Panc1 (cell line): ENCODE data around the gene LYZL1. TPM values are rescaled to one million over a fixed set of nuclear protein-coding genes. Genes with fewer than 3 reads are reported as not detected.
"Not testable (repeated sequence)": the region's sequence is repeated elsewhere in the genome, so short reads cannot be mapped to it uniquely, and the experiment has no call there.

Experiments
- ATAC-seq: fragments of 200-7000 bp; cut with Tn5 transposase; 2 replicates; pipeline ENCODE4 v1.9.1; 2020; ENCODE audit warnings: mild to moderate bottlenecking, moderate library complexity
- BruUV-seq: library from RNA; stranded (reverse); fragments of 400-500 nt; replicated peaks from 2 replicates; lab custom pipeline; 2021; lab: Mats Ljungman, UMichigan
- CTCF ChIA-PET: fragments of 300-600 bp; sonication (Branson Sonifier 250); formaldehyde crosslinking; loops from one replicate; lab custom pipeline; 2022; ENCODE audit warnings: antibody characterized with exemption; lab: Charles Lee
- POLR2A ChIA-PET: fragments of 300-600 bp; sonication (Branson Sonifier 250); formaldehyde crosslinking; loops from one replicate; lab custom pipeline; 2022; ENCODE audit warnings: antibody characterized with exemption; lab: Charles Lee
- DNase-seq: peaks from one replicate; pipeline ENCODE4 v3.0.0-alpha.2; 2010; ENCODE audit warnings: low read depth, low spot score
- H3K27ac ChIP-seq: 2 replicates; pipeline ENCODE4 v1.5.1; 2011; ENCODE audit warnings: mild to moderate bottlenecking, low read length, inconsistent platforms
- H3K27me3 ChIP-seq: fragments of 200-500 bp; sonication (Bioruptor generic); 2 replicates; pipeline ENCODE4 v1.6.0; 2014; ENCODE audit warnings: low read length, inconsistent platforms; ENCODE audit not compliant: control insufficient read depth, insufficient read depth
- H3K36me3 ChIP-seq: fragments of 200-500 bp; sonication (Bioruptor generic); 2 replicates; pipeline ENCODE4 v1.5.1; 2014; ENCODE audit warnings: inconsistent platforms, mild to moderate bottlenecking, low read length, moderate library complexity; ENCODE audit not compliant: control insufficient read depth, insufficient read depth
- H3K4me1 ChIP-seq: 2 replicates; pipeline ENCODE4 v1.5.1; 2011; ENCODE audit warnings: inconsistent platforms, mild to moderate bottlenecking, low read length, moderate library complexity; ENCODE audit not compliant: control insufficient read depth, insufficient read depth
- H3K4me3 ChIP-seq, 2 experiments: 2 replicates each; pipeline ENCODE4 v1.5.1; 2011 to 2012; ENCODE audit warnings: low read depth in 2 of 2, low read length in 2 of 2, mild to moderate bottlenecking in 2 of 2, inconsistent platforms in 1 of 2, moderate library complexity in 1 of 2
- H3K9me3 ChIP-seq: fragments of 200-500 bp; sonication (Bioruptor generic); 2 replicates; pipeline ENCODE4 v1.5.1; 2014; ENCODE audit warnings: low read depth, mild to moderate bottlenecking, inconsistent platforms, low read length, moderate library complexity; ENCODE audit not compliant: control insufficient read depth, insufficient read depth
- POLR2AphosphoS5 ChIP-seq: IDR thresholded peaks from 2 replicates; pipeline ENCODE4 v1.6.1; 2012; ENCODE audit warnings: mild to moderate bottlenecking, low read depth, low read length, moderate library complexity
- SIN3A ChIP-seq: IDR thresholded peaks from 2 replicates; pipeline ENCODE4 v1.6.1; 2012; ENCODE audit warnings: low read depth, mild to moderate bottlenecking, low read length, moderate library complexity, borderline replicate concordance; ENCODE audit not compliant: insufficient read depth
- TCF7L2 ChIP-seq: IDR thresholded peaks from 2 replicates; pipeline ENCODE4 v1.6.1; 2011; ENCODE audit warnings: mild to moderate bottlenecking, low read depth, low read length, inconsistent platforms
- in situ Hi-C: cut with HindIII; loops from 2 replicates; pipeline ENCODE4 v1.10.0; 2016; ENCODE audit warnings: low sequenced_read_pairs, low pct_unique_long_range_greater_than_20kb
- intact Hi-C: fragments of 100-400 bp; cut with micrococcal nuclease; formaldehyde crosslinking; loops from one replicate; pipeline ENCODE4 v1.10.0; 2022; ENCODE audit not compliant: unreplicated experiment
- total RNA-seq: library from RNA; stranded (reverse); gene quantifications from one replicate; pipeline ENCODE4 v1.2.1, GENCODE V29; 2021; ENCODE audit not compliant: unreplicated experiment
- TF ChIP-seq, protein P1 (sequence below), 2 experiments: IDR thresholded peaks; 2 replicates each; pipeline ENCODE4 v1.6.1; 2011 to 2012; ENCODE audit warnings: low read depth in 2 of 2, control low read depth in 1 of 2, low read length in 1 of 2, mild to moderate bottlenecking in 1 of 2, moderate library complexity in 1 of 2; ENCODE audit not compliant: insufficient read depth in 1 of 2
- TF ChIP-seq, protein P2 (sequence below): fragments of 450-650 bp; IDR thresholded peaks from 2 replicates; pipeline ENCODE4 v1.5.1; 2017; ENCODE audit warnings: mild to moderate bottlenecking

Gene LYZL1
- total RNA-seq, 1 experiment from 2014 or later = not detected

GRCh38 chr10:29285624-29286051 is 3.2 kb upstream of the LYZL1 start:
- no TSS peak for BruUV-seq
- in situ Hi-C loops = no loop called here
- CTCF ChIA-PET = no interaction called here

DNA sequence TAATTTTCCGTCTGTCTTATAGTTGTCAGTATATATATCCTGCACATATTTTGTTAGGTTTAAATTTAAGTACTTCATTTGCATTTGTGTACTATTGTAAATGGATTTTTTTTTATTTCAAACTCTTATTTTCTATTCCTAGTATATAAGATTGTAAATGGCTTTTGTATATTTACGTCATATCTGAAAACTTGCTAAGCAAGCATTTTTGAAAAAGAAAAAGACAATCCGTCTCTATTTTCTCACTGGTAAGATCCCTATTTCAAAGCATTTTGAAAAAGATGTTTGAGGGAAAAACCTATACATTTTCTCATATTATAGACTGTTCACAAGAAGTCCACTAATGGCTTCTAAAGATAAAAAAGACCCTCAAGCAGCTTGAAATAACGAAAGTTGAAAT is 1.2 kb upstream of the LYZL1 start:
- Histone ChIP-seq H3K4me1 (no peaks in the 10 kb centered on the region), H3K36me3 (no peaks in the 10 kb centered on the region), H3K27me3 (no peaks in the 10 kb centered on the region), H3K9me3 (no peaks in the 10 kb centered on the region), H3K27ac (no peak overlapping the region), H3K4me3 (no peak overlapping the region)
- ChIA-PET CTCF (no interaction called here), POLR2A (no interaction called here)
- in situ Hi-C loops = no loop called here
- DNase-seq (no peak), ATAC-seq (no peak)
- BruUV-seq = no TSS peak
- intact Hi-C loops = no loop called here
- no peak for TF ChIP-seq TCF7L2
- TF ChIP-seq, protein P1, sequence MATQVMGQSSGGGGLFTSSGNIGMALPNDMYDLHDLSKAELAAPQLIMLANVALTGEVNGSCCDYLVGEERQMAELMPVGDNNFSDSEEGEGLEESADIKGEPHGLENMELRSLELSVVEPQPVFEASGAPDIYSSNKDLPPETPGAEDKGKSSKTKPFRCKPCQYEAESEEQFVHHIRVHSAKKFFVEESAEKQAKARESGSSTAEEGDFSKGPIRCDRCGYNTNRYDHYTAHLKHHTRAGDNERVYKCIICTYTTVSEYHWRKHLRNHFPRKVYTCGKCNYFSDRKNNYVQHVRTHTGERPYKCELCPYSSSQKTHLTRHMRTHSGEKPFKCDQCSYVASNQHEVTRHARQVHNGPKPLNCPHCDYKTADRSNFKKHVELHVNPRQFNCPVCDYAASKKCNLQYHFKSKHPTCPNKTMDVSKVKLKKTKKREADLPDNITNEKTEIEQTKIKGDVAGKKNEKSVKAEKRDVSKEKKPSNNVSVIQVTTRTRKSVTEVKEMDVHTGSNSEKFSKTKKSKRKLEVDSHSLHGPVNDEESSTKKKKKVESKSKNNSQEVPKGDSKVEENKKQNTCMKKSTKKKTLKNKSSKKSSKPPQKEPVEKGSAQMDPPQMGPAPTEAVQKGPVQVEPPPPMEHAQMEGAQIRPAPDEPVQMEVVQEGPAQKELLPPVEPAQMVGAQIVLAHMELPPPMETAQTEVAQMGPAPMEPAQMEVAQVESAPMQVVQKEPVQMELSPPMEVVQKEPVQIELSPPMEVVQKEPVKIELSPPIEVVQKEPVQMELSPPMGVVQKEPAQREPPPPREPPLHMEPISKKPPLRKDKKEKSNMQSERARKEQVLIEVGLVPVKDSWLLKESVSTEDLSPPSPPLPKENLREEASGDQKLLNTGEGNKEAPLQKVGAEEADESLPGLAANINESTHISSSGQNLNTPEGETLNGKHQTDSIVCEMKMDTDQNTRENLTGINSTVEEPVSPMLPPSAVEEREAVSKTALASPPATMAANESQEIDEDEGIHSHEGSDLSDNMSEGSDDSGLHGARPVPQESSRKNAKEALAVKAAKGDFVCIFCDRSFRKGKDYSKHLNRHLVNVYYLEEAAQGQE (IDR thresholded peaks at IDR 0.05; ENCODE audit: insufficient read depth in 1 of 2, low read depth in 2 of 2, low read length in 1 of 2) = no peak
- TF ChIP-seq, protein P2, sequence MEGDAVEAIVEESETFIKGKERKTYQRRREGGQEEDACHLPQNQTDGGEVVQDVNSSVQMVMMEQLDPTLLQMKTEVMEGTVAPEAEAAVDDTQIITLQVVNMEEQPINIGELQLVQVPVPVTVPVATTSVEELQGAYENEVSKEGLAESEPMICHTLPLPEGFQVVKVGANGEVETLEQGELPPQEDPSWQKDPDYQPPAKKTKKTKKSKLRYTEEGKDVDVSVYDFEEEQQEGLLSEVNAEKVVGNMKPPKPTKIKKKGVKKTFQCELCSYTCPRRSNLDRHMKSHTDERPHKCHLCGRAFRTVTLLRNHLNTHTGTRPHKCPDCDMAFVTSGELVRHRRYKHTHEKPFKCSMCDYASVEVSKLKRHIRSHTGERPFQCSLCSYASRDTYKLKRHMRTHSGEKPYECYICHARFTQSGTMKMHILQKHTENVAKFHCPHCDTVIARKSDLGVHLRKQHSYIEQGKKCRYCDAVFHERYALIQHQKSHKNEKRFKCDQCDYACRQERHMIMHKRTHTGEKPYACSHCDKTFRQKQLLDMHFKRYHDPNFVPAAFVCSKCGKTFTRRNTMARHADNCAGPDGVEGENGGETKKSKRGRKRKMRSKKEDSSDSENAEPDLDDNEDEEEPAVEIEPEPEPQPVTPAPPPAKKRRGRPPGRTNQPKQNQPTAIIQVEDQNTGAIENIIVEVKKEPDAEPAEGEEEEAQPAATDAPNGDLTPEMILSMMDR = no peak
- no peak for TF ChIP-seq POLR2AphosphoS5
- TF ChIP-seq SIN3A = no peak

More at GRCh38 chr10:29285624-29286051, 3.2 kb upstream of the LYZL1 start:
- Histone ChIP-seq H3K9me3 (no peaks in the 10 kb centered on the region), H3K36me3 (no peaks in the 10 kb centered on the region), H3K27me3 (no peaks in the 10 kb centered on the region), H3K27ac (no peak overlapping the region), H3K4me1 (no peaks in the 10 kb centered on the region), H3K4me3 (no peak overlapping the region)
- POLR2A ChIA-PET = no interaction called here
- ATAC-seq = no peak
- intact Hi-C loops = no loop called here
- TF ChIP-seq, protein P2 = no peak
- TF ChIP-seq POLR2AphosphoS5 (no peak), SIN3A (no peak)
- DNase-seq = no peak

DNA sequence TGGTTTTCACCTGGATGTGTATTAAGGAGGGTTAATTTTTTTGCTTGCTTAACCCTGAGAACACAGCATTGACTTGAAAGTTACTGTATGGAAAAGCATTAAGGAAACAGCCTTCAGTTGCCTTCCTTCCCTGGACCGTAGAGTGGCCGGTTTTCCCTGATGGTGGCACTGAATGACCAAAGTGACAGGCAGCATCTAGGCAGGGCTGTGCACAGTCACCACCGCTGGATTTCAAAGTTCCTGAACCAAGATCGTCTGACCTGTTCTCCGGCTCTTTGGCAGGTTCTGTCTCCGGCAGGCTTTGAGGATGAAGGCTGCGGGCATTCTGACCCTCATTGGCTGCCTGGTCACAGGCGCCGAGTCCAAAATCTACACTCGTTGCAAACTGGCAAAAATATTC is 2.7 kb downstream of the LYZL1 start:
- BruUV-seq, in situ Hi-C loops, H3K27me3 ChIP-seq, intact Hi-C loops, H3K9me3 ChIP-seq, POLR2A ChIA-PET, H3K36me3 ChIP-seq, ATAC-seq, CTCF ChIA-PET, DNase-seq, H3K4me1 ChIP-seq, H3K4me3 ChIP-seq, H3K27ac ChIP-seq: not testable (repeated sequence)

DNA sequence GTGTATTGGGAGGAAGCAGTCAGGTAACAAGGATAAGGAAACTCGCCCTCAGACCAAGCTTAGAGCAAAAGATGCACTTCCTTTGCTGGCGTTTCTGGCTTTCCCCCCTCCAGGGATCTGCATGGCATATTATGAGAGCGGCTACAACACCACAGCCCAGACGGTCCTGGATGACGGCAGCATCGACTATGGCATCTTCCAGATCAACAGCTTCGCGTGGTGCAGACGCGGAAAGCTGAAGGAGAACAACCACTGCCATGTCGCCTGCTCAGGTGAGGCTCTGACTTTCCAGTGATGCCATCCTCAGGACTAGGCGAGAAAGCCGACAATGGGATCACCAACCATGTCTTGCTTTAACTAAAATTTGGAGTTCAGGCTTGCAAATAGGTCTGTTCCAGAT is 3.5 kb downstream of the LYZL1 start:
- H3K27me3 ChIP-seq, DNase-seq, CTCF ChIA-PET, ATAC-seq, H3K4me3 ChIP-seq, H3K27ac ChIP-seq, BruUV-seq, in situ Hi-C loops, H3K9me3 ChIP-seq, intact Hi-C loops, H3K4me1 ChIP-seq, H3K36me3 ChIP-seq, POLR2A ChIA-PET: not testable (repeated sequence)
